ENCODE data around the gene CX3CR1.

DNA sequence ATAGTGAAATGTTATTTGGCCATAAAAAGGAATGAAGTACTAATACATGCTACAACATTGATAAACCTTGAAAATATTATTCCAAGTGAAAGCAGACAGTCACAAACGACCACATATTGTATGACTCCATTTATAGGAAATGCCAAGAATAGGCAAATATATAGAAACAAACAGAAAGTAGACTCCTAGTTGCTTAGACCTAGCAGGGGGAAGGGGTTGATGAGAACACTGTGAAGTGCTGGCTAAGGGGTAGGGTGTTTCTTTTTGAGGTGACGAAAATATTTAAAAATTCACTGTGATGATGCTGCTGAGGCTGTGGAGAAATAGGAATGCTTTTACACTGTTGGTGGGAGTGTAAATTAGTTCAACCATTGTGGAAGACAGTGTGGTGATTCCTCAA is 56.9 kb downstream of the CX3CR1 start:
- TF ChIP-seq CTCF (IDR thresholded peaks at IDR 0.05) (no peak), EP300 (IDR thresholded peaks at IDR 0.05) (no peak)

Measured in ovary (tissue), 3 donors.